Ishikawa (cell line): ENCODE measurements around the gene UPF2.
A peak's percentile ranks its signal among the peaks of the same experiment; 100 is the strongest.

Experiments
- CEBPB ChIP-seq: IDR thresholded peaks from 2 replicates; pipeline ENCODE4 v1.6.1; 2012
- CREB1 ChIP-seq: IDR thresholded peaks from 2 replicates; pipeline ENCODE4 v1.6.1; 2012; ENCODE audit warnings: low read depth
- EGR1 ChIP-seq: IDR thresholded peaks from 2 replicates; pipeline ENCODE4 v1.6.1; 2012
- EP300 ChIP-seq: IDR thresholded peaks from 2 replicates; pipeline ENCODE4 v1.6.1; 2012; ENCODE audit warnings: borderline replicate concordance
- FOXM1 ChIP-seq: IDR thresholded peaks from 2 replicates; pipeline ENCODE4 v1.6.1; 2012; ENCODE audit warnings: low read depth, borderline replicate concordance
- NFIC ChIP-seq: IDR thresholded peaks from 2 replicates; pipeline ENCODE4 v1.6.1; 2012
- RAD21 ChIP-seq: IDR thresholded peaks from 2 replicates; pipeline ENCODE4 v1.6.1; 2012; ENCODE audit warnings: low read depth
- TAF1 ChIP-seq: IDR thresholded peaks from 2 replicates; pipeline ENCODE4 v1.6.1; 2012; ENCODE audit warnings: low read depth, mild to moderate bottlenecking
- TCF12 ChIP-seq: IDR thresholded peaks from 2 replicates; pipeline ENCODE4 v1.6.1; 2012; ENCODE audit warnings: low read depth
- TEAD4 ChIP-seq: IDR thresholded peaks from 2 replicates; pipeline ENCODE4 v1.6.1; 2012
- YY1 ChIP-seq: IDR thresholded peaks from 2 replicates; pipeline ENCODE4 v1.6.1; 2012; ENCODE audit warnings: low read depth
- ZBTB7A ChIP-seq: IDR thresholded peaks from 2 replicates; pipeline ENCODE4 v1.6.1; 2012; ENCODE audit warnings: low read depth
- TF ChIP-seq, protein P1 (sequence below): IDR thresholded peaks from 2 replicates; pipeline ENCODE4 v1.6.1; 2012
- TF ChIP-seq, protein P2 (sequence below): IDR thresholded peaks from 2 replicates; pipeline ENCODE4 v1.6.1; 2012; ENCODE audit warnings: low read depth, mild to moderate bottlenecking
- TF ChIP-seq, protein P3 (sequence below): IDR thresholded peaks from 2 replicates; pipeline ENCODE4 v1.6.1; 2012

UPF2 gene

DNA sequence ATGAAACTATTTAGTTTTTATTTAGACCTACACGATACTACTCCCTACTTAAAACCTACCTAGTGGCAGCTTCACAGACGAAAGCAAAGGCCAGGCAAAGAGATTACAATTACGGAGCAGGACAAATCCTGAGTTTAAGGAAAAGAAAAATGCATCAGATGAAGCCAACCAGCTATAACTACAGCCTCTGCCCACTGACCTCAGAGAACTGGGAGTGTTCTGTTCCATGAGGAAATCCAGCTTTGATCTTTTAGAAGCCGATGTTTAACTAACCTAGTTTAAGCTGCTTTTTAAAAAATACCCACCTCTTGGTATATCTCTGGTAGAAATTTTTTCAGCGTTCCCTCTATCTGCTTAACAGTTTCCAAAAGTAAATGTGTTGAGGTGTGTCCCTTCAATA is 3.0 kb upstream of the UPF2 start:
- TF ChIP-seq FOXM1, result no peak
- no peak for TF ChIP-seq EGR1
- TF ChIP-seq YY1, result no peak
- TF ChIP-seq ZBTB7A, result no peak
- TF ChIP-seq, protein P1, sequence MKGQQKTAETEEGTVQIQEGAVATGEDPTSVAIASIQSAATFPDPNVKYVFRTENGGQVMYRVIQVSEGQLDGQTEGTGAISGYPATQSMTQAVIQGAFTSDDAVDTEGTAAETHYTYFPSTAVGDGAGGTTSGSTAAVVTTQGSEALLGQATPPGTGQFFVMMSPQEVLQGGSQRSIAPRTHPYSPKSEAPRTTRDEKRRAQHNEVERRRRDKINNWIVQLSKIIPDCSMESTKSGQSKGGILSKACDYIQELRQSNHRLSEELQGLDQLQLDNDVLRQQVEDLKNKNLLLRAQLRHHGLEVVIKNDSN, result no peak
- TF ChIP-seq, protein P2, sequence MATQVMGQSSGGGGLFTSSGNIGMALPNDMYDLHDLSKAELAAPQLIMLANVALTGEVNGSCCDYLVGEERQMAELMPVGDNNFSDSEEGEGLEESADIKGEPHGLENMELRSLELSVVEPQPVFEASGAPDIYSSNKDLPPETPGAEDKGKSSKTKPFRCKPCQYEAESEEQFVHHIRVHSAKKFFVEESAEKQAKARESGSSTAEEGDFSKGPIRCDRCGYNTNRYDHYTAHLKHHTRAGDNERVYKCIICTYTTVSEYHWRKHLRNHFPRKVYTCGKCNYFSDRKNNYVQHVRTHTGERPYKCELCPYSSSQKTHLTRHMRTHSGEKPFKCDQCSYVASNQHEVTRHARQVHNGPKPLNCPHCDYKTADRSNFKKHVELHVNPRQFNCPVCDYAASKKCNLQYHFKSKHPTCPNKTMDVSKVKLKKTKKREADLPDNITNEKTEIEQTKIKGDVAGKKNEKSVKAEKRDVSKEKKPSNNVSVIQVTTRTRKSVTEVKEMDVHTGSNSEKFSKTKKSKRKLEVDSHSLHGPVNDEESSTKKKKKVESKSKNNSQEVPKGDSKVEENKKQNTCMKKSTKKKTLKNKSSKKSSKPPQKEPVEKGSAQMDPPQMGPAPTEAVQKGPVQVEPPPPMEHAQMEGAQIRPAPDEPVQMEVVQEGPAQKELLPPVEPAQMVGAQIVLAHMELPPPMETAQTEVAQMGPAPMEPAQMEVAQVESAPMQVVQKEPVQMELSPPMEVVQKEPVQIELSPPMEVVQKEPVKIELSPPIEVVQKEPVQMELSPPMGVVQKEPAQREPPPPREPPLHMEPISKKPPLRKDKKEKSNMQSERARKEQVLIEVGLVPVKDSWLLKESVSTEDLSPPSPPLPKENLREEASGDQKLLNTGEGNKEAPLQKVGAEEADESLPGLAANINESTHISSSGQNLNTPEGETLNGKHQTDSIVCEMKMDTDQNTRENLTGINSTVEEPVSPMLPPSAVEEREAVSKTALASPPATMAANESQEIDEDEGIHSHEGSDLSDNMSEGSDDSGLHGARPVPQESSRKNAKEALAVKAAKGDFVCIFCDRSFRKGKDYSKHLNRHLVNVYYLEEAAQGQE, result no peak

GRCh38 chr10:12042409-12042796 is 206 bp downstream of the UPF2 start:
- TF ChIP-seq YY1, result no peak
- TF ChIP-seq ZBTB7A, result peak; percentile 36; the same call in 1 of the 2 replicates
- TF ChIP-seq NFIC, result no peak
- no peak for TF ChIP-seq TCF12
- TF ChIP-seq CEBPB, result no peak
- no peak for TF ChIP-seq FOXM1
- TF ChIP-seq, protein P3, sequence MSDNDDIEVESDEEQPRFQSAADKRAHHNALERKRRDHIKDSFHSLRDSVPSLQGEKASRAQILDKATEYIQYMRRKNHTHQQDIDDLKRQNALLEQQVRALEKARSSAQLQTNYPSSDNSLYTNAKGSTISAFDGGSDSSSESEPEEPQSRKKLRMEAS, result peak; percentile 24
- TF ChIP-seq RAD21, result no peak
- no peak for TF ChIP-seq CREB1
- 0 out of 2 replicates have a peak, but pooled peaks have one; percentile 47 for TF ChIP-seq TAF1
- no peak for TF ChIP-seq TEAD4
- TF ChIP-seq EP300, result no peak
- no peak for TF ChIP-seq EGR1
- TF ChIP-seq, protein P1, result no peak
- TF ChIP-seq, protein P2, result no peak

GRCh38 chr10:12041766-12042408 is 722 bp downstream of the UPF2 start:
- TF ChIP-seq YY1 (no peak), TCF12 (no peak), RAD21 (no peak), TAF1 (no peak), EGR1 (no peak), TEAD4 (no peak), EP300 (no peak), CREB1 (no peak), CEBPB (no peak), FOXM1 (no peak), ZBTB7A (no peak)
- TF ChIP-seq, protein P2, result no peak
- TF ChIP-seq, protein P3, result no peak
- TF ChIP-seq, protein P1, result no peak

GRCh38 chr10:12036073-12036655 is 6.4 kb downstream of the UPF2 start:
- TF ChIP-seq CEBPB, result no peak
- no peak for TF ChIP-seq RAD21
- no peak for TF ChIP-seq EP300
- no peak for TF ChIP-seq ZBTB7A
- no peak for TF ChIP-seq TAF1
- no peak for TF ChIP-seq CREB1
